HepG2 (cell line): ENCODE measurements around the gene UBL3. TPM values are rescaled to one million over a fixed set of nuclear protein-coding genes. Genes with fewer than 3 reads are reported as not detected.

Source experiments
- ATAC-seq: fragments of 200-7000 bp; cut with Tn5 transposase; 3 replicates; pipeline ENCODE4 v1.9.1; 2020; ENCODE audit warnings: mild to moderate bottlenecking, moderate library complexity
- BruUV-seq: library from RNA; stranded (reverse); fragments of 400-500 nt; replicated peaks from 2 replicates; lab custom pipeline; 2021; lab: Mats Ljungman, UMichigan
- CTCF ChIA-PET: fragments of 300-600 bp; formaldehyde crosslinking; extraction: SDS; loops from one replicate; lab custom pipeline; 2021; ENCODE audit warnings: low total read pairs, inconsistent platforms, low intra/inter-chr PET ratio; lab: Yijun Ruan, JAX
- POLR2A ChIA-PET: fragments of 350-600 bp; sonication (Branson Sonifier 250); formaldehyde crosslinking; loops from one replicate; lab custom pipeline; 2020; ENCODE audit warnings: antibody characterized with exemption, inconsistent platforms; lab: Yijun Ruan, JAX
- DNase-seq: peaks from one replicate; pipeline ENCODE4 v3.0.0-alpha.2; 2015; ENCODE audit warnings: low spot score
- FAIRE-seq: peaks from 3 replicates; lab custom pipeline; 2011; peaks lifted over from hg19 to GRCh38; lab: Jason Lieb, UNC
- H2AFZ ChIP-seq: one replicate; pipeline ENCODE4 v1.6.1; 2011; ENCODE audit warnings: low read length, inconsistent platforms
- H3K27ac ChIP-seq: fragments of 300-600 bp; 3 replicates; pipeline ENCODE4 v1.8.0; 2011; ENCODE audit warnings: mixed run types, mild to moderate bottlenecking, mixed read lengths, low read length, inconsistent platforms; ENCODE audit not compliant: insufficient read depth; ENCODE audit errors: extremely low read length
- H3K27me3 ChIP-seq, 2 experiments: fragments of 200-600 bp in 1 of 2; 2 replicates in 1 of 2; 3 replicates in 1 of 2; pipeline versions ENCODE4 v1.6.0 to v1.8.0; 2011; ENCODE audit warnings: low read length in 2 of 2, mild to moderate bottlenecking in 2 of 2, moderate library complexity in 2 of 2, inconsistent platforms in 1 of 2; ENCODE audit not compliant: insufficient read depth in 2 of 2, control insufficient read depth in 1 of 2
- H3K36me3 ChIP-seq, 2 experiments: fragments of 200-600 bp in 1 of 2; replicated peaks in 1 of 2; 2 replicates in 1 of 2; 3 replicates in 1 of 2; pipeline versions ENCODE4 v1.5.1 to v1.8.0; 2011; ENCODE audit warnings: low read length in 2 of 2, inconsistent platforms in 1 of 2; ENCODE audit not compliant: insufficient read depth in 2 of 2, control insufficient read depth in 1 of 2
- H3K4me1 ChIP-seq: 2 replicates; pipeline ENCODE4 v1.5.1; 2012; ENCODE audit warnings: low read length, inconsistent platforms; ENCODE audit not compliant: insufficient read depth
- H3K4me2 ChIP-seq: 2 replicates; pipeline ENCODE4 v1.6.0; 2011; ENCODE audit warnings: low read depth, low read length, inconsistent platforms
- H3K4me3 ChIP-seq, 3 experiments: fragments of 200-600 bp in 1 of 3; sonication (generic), shearing (Covaris generic) in 1 of 3; replicated peaks in 1 of 3; 2 replicates each; pipeline ENCODE4 v1.5.1; 2011 to 2016; ENCODE audit warnings: low read length in 3 of 3, inconsistent platforms in 2 of 3, low read depth in 2 of 3, mild to moderate bottlenecking in 2 of 3, control low read depth in 1 of 3, mixed read lengths in 1 of 3; ENCODE audit not compliant: insufficient read depth in 1 of 3
- H3K79me2 ChIP-seq: one replicate; pipeline ENCODE4 v1.6.1; 2011; ENCODE audit warnings: low read length, inconsistent platforms; ENCODE audit not compliant: insufficient read depth
- H3K9ac ChIP-seq: 2 replicates; pipeline ENCODE4 v1.6.0; 2011; ENCODE audit warnings: mild to moderate bottlenecking, low read depth, low read length, inconsistent platforms; ENCODE audit not compliant: insufficient read depth
- H3K9me3 ChIP-seq: 2 replicates; pipeline ENCODE4 v1.5.1; 2012; ENCODE audit warnings: mild to moderate bottlenecking, low read length
- H4K20me1 ChIP-seq: 2 replicates; pipeline ENCODE4 v1.6.0; 2011; ENCODE audit warnings: inconsistent platforms, mild to moderate bottlenecking, low read length, moderate library complexity; ENCODE audit not compliant: insufficient read depth
- CENPX ChIP-seq: sonication (generic); formaldehyde crosslinking; IDR thresholded peaks from 2 replicates; pipeline ENCODE4 v1.9.0; 2021; ENCODE audit warnings: mild to moderate bottlenecking, missing genetic modification reagents, moderate library complexity
- ISX ChIP-seq: sonication (generic); formaldehyde crosslinking; conservative IDR thresholded peaks from 2 replicates; pipeline ENCODE4 v1.5.0; 2020; ENCODE audit warnings: missing genetic modification reagents
- KLF11 ChIP-seq: IDR thresholded peaks from 2 replicates; pipeline ENCODE4 v1.6.1; 2016; ENCODE audit warnings: missing compliant biosample characterization
- ZBTB21 ChIP-seq: sonication (generic); formaldehyde crosslinking; IDR thresholded peaks from 2 replicates; pipeline ENCODE4 v1.4.0; 2020; ENCODE audit warnings: missing genetic modification reagents
- ZNF331 ChIP-seq: sonication (generic); formaldehyde crosslinking; IDR thresholded peaks from 2 replicates; pipeline ENCODE4 v1.4.0; 2020; ENCODE audit warnings: missing genetic modification reagents
- ZNF563 ChIP-seq: sonication (generic); formaldehyde crosslinking; IDR thresholded peaks from 2 replicates; pipeline ENCODE4 v1.8.0; 2022; ENCODE audit warnings: mild to moderate bottlenecking, moderate library complexity, missing genetic modification reagents
- ZNF792 ChIP-seq: IDR thresholded peaks from 2 replicates; pipeline ENCODE4 v1.6.1; 2016
- WGBS: methylation state at CpG from one replicate; pipeline ENCODE4 v1.1.6; 2017; ENCODE audit warnings: low lambda C conversion rate; 5-methylcytosine and 5-hydroxymethylcytosine counted together
- in situ Hi-C: cut with HindIII; loops from 2 replicates; pipeline ENCODE4 v1.10.0; 2017; ENCODE audit warnings: low pct_unique_long_range_greater_than_20kb; ENCODE audit not compliant: extremely low pct_ligation_motif_present
- intact Hi-C: fragments of 100-400 bp; cut with micrococcal nuclease; formaldehyde crosslinking; loops from one replicate; pipeline ENCODE4 v1.10.0; 2022; ENCODE audit not compliant: unreplicated experiment
- polyA plus RNA-seq, 8 experiments: library from polyadenylated mRNA; depleted of rRNA in 3 of 8; stranded (reverse) in 7 of 8; unstranded in 1 of 8; fragments of >200 nt; fragmentation: Illumina TruSeq in 4 of 8; extraction: Trizol in 4 of 8; gene quantifications; 2 replicates each; pipeline versions ENCODE4 v1.2.1 to v1.2.3, GENCODE V29; 2011 to 2016; ENCODE audit warnings: low read depth in 4 of 8, missing spikeins in 1 of 8, mixed read lengths in 1 of 8; ENCODE audit not compliant: insufficient read depth in 1 of 8
- total RNA-seq, 5 experiments: library from RNA; depleted of rRNA; stranded (reverse); fragments of >200 nt; fragmentation: Illumina TruSeq; extraction: Trizol; gene quantifications; 2 replicates each; pipeline ENCODE4 v1.2.3, GENCODE V29; 2016; ENCODE audit warnings: low read depth in 1 of 5
- TF ChIP-seq, protein P1 (sequence below): IDR thresholded peaks from 2 replicates; pipeline ENCODE4 v1.4.0; 2020; ENCODE audit warnings: mild to moderate bottlenecking, missing genetic modification reagents

Gene UBL3
- total and polyA plus RNA-seq, 2 of the 13 experiments (the other 11 are each of a cell fraction or from before 2014, with no cell fraction given), result 7.4 to 9.6 TPM

DNA sequence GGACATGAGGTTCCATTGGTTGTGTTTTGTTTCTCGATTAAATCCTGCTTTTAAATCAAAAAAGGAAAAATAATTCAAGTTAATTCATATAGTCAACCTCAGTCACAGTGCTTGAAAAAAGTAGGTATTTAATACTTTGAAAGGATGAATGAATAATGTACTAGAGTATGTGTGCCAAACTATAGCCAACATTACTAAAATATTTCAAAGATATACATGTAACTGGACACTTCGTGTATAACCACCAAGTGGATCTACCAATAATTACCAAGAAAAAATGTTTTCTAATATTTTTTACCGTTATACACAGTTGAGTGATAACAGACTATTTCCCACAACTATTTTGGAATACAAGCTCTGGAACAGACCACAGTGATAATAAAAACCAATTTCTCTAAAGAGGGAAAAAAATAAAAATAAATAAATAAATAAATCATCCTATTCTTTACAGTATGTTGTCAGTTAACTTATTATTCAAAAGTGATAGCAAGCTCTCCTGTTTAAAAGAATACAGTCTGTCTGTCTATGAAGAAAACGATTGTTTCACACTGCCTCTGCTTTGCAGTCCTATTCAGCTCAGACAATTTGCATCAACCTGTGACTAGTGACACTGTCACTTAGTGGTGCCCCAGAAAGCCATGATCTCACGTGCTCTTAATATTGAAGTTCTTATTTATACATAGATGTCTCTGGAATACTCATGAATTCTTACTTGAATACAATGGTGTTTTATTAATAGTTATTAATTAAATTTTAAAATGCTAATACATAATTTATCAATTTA is 58.2 kb downstream of the UBL3 start:
- Histone ChIP-seq H3K27ac (no peak overlapping the region), H3K4me3 (no peak overlapping the region), H3K4me2 (no peak overlapping the region), H2AFZ (no peak overlapping the region), H3K4me1 (no peaks in the 10 kb centered on the region), H3K27me3 (no peaks in the 10 kb centered on the region), H3K9ac (no peak overlapping the region), H4K20me1 (peaks cover 6% of the 10 kb centered on the region; the same call in 1 of the 2 replicates), H3K36me3 (no peaks in the 10 kb centered on the region), H3K9me3 (no peaks in the 10 kb centered on the region), H3K79me2 (peaks cover 3% of the 10 kb centered on the region)
- no peak for ATAC-seq
- FAIRE-seq, result no peak
- no TSS peak for BruUV-seq
- DNase-seq, result no peak
- in situ Hi-C loops, result no loop called here
- intact Hi-C loops, result no loop called here
- POLR2A ChIA-PET, result interaction anchor here (1.3 kb wide), 1 partner anchor 322 kb away, joined by 3 read pairs; no protein-coding TSS in a partner anchor
- TF ChIP-seq, protein P1, sequence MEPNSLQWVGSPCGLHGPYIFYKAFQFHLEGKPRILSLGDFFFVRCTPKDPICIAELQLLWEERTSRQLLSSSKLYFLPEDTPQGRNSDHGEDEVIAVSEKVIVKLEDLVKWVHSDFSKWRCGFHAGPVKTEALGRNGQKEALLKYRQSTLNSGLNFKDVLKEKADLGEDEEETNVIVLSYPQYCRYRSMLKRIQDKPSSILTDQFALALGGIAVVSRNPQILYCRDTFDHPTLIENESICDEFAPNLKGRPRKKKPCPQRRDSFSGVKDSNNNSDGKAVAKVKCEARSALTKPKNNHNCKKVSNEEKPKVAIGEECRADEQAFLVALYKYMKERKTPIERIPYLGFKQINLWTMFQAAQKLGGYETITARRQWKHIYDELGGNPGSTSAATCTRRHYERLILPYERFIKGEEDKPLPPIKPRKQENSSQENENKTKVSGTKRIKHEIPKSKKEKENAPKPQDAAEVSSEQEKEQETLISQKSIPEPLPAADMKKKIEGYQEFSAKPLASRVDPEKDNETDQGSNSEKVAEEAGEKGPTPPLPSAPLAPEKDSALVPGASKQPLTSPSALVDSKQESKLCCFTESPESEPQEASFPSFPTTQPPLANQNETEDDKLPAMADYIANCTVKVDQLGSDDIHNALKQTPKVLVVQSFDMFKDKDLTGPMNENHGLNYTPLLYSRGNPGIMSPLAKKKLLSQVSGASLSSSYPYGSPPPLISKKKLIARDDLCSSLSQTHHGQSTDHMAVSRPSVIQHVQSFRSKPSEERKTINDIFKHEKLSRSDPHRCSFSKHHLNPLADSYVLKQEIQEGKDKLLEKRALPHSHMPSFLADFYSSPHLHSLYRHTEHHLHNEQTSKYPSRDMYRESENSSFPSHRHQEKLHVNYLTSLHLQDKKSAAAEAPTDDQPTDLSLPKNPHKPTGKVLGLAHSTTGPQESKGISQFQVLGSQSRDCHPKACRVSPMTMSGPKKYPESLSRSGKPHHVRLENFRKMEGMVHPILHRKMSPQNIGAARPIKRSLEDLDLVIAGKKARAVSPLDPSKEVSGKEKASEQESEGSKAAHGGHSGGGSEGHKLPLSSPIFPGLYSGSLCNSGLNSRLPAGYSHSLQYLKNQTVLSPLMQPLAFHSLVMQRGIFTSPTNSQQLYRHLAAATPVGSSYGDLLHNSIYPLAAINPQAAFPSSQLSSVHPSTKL (CRISPR knock-in tag), result no peak
- TF ChIP-seq ISX (CRISPR knock-in tag), result no peak
- TF ChIP-seq ZBTB21 (CRISPR knock-in tag), result no peak
- no peak for TF ChIP-seq ZNF563 (CRISPR knock-in tag)
- no peak for TF ChIP-seq KLF11 (CRISPR knock-in tag)
- no peak for TF ChIP-seq ZNF792
- TF ChIP-seq ZNF331 (CRISPR knock-in tag), result no peak
- no peak for TF ChIP-seq CENPX (CRISPR knock-in tag)
- CTCF ChIA-PET, result no interaction called here
- WGBS, result 92% methylated on average over 5 of the region's 5 CpGs
